Posterior vena cava (tissue), 2 donors: ENCODE results near the gene SPRTN. TPM values are rescaled to one million over a fixed set of nuclear protein-coding genes. Genes with fewer than 3 reads are reported as not detected.

Experiments used
- DNase-seq: peaks from one replicate; pipeline ENCODE4 v3.0.0-alpha.2; 2020; ENCODE audit warnings: low spot score
- intact Hi-C, 2 donors: fragments of 100-400 bp; cut with DNase I; formaldehyde crosslinking; loops; one replicate each; pipeline versions ENCODE4 v1.14.1 to v1.14.2; 2022 to 2023
- long read RNA-seq, 2 donors: library from polyadenylated mRNA; unstranded; transcript quantifications; one replicate each; pipeline ENCODE4 v2.0.0, GENCODE V29; 2020 to 2021
- total RNA-seq, 2 donors: library from RNA; stranded (reverse); fragmentation: NEBNext Ultra II Directional; extraction: Animal tissue kit (Norgen Biotek cat#: 25700); gene quantifications; one replicate each; pipeline ENCODE4 v1.2.1, GENCODE V29; 2021
- donor health status: DM: yes; HTN: yes; CAD: no.
- donor health status: DM: yes; HTN: yes; CAD: no.

The SPRTN gene
- 1 to 10 TPM; 6.0 to 9.6 TPM for total RNA-seq
- long read RNA-seq, donor 1, transcript SPRTN-202 (5 exons, 3,468 nt), result major isoform, 5 of 7 reads
- long read RNA-seq, donor 1, partial matches to known transcripts, result 0 of 7 reads
- long read RNA-seq, donor 1, other reads (novel, unspliced or antisense), result 1 of 7 reads
- long read RNA-seq, donor 2, partial matches to known transcripts, result 1 of 9 reads
- long read RNA-seq, donor 2, other reads (novel, unspliced or antisense), result 1 of 9 reads

DNA sequence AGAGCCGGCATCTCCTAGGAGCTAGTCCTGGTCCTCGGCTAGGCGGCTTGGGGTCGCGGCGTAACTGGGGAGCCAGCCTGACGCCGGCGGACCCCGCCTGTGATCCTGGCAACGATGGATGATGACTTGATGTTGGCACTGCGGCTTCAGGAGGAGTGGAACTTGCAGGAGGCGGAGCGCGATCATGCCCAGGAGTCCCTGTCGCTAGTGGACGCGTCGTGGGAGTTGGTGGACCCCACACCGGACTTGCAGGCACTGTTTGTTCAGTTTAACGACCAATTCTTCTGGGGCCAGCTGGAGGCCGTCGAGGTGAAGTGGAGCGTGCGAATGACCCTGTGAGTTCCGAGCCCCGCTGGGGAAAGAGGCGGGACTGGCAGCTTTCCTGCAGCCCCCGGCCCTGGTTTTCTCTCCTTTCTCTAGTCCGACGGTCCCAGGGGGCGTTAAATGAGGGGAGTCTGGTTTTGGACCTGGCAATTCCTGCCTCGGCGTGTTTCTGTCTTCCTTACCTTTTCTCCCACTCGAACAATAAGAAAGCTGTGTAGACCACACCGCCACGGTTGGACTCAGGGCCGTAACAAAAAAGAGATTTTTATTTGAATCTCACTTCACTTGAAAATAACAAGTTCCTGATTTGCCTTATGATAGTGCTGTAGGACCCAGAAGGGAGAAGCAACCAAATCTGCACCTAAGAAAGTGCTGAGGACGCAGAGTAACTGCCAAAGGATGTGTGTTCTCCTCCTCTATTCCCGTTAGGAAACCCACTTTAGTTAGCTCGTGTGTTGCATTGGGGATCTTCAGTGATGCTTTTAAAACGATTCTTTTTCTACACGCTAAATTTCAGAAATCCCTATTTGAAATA lies at the start of gene SPRTN:
Gene SPRTN (plus strand): TSS at position 24 of the 859 bp plus-strand sequence. CDS start 91 bp downstream, at position 115.
- intact Hi-C loops, result no loop called here
- DNase-seq, result no peak

- intact Hi-C loops, result no loop called here
Measured at GRCh38 chr1:231295938-231296337, 42.2 kb upstream of the SPRTN start.

DNA sequence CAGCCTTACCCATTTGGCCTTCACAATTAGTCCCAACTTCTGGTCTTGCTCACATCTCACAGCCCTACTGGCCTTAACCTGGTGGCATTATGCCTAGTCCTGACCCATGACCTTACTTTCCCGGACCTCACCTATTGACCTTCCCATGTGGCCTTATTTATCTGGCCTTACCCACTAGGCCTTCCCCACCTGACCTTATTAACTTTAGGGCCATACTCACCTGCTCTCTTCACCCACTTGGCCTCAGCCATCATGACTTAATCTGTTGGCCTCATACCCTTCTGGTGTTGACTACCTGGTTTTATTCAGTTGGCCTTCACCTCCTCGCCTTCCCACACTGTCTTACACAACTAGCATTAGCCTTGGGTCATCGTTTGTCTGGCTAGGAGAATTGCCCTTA lies 36.1 kb upstream of the SPRTN start:
- intact Hi-C loops, result no loop called here
- DNase-seq, result no peak

More at GRCh38 chr1:231295938-231296337, 42.2 kb upstream of the SPRTN start:
- no peak for DNase-seq

DNA sequence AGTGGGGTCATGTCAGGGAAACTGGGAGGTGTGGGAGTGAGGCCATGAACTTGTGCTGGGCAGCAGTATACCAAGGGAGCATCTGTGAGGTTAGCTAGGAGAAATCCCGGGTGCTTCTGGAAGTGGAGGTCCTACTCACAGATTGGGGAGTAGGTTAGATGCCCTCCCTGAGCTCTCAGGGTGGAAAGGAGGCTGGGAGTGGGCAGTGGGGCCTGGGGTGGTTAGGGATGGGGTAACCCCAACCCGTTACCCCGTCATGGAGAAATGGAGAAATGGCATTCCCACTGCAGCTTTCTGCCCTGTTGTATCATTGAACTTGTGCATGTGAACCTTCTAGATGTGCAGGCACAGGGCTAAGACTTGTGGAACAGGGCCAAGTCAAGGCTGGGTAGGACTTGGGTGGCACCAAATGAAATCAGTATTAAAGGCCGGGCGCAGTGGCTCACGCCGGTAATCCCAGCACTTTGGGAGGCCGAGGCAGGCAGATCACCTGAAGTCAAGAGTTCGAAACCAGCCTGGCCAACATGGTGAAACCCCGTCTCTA lies 27.6 kb upstream of the SPRTN start:
- DNase-seq, result no peak
- intact Hi-C loops, result no loop called here

- intact Hi-C loops, result no loop called here
- no peak for DNase-seq
Measured at GRCh38 chr1:231311720-231312431, 26.2 kb upstream of the SPRTN start.

- DNase-seq, result no peak
- intact Hi-C loops, result no loop called here
Measured at GRCh38 chr1:231312432-231312788, 25.7 kb upstream of the SPRTN start.

GRCh38 chr1:231313661-231314060 lies 24.4 kb upstream of the SPRTN start:
- intact Hi-C loops, result no loop called here
- no peak for DNase-seq

GRCh38 chr1:231315887-231316286 lies 22.2 kb upstream of the SPRTN start:
- intact Hi-C loops, result no loop called here
- no peak for DNase-seq

DNA sequence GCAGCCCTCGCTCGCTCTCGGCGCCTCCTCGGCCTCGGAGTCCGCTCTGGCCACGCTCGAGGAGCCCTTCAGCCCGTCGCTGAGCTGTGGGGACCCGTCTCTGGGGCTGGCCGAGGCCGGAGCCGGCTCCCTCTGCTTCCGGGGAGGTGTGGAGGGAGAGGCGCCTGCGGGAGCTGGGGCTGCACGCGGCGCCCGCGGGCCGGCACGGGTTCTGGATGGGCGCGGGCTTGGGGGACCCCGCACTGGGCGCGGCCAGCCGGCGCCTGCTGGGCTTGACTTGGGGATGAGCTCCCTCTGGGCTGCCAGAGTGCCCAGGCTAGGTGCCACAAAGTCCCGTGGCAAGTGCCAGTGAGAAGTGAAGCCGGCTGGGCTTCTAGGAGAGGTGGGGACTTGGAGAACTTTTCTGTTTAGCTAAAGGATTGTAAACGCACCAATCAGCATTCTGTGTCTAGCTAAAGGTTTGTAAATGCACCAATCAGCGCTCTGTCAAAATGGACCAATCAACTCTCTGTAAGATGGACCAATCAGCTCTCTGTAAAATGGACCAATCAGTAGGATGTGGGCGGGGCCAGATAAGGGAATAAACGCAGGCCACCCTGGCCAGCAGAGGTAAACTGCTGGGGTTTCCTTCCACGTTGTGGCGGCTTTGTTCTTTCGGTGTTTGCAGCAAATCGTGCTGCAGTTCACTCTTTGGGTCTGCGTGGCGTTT lies 20.6 kb upstream of the SPRTN start:
- no peak for DNase-seq
- intact Hi-C loops, result no loop called here

GRCh38 chr1:231318015-231318355 lies 20.1 kb upstream of the SPRTN start:
- intact Hi-C loops, result no loop called here
- no peak for DNase-seq

DNA sequence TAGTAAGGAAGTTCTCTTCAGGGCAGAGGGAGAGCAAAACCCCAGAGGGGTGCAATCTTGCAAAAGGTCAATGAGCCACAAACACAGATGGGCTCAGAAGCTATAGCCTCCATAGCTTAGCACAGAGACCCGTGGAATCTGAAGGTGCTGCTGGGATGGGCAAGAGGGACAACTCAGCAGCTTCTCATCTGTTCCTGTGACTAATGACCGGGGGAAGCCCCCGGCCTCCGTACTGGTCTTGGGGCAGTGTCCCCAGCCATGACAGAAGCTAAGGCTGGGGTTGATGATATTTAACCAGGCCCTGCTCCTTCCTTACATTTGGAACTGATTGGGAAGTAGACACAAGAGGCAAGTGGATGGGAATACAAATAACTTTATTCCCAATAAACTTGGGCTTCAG lies 19.5 kb upstream of the SPRTN start:
- intact Hi-C loops, result no loop called here
- DNase-seq, result no peak

DNA sequence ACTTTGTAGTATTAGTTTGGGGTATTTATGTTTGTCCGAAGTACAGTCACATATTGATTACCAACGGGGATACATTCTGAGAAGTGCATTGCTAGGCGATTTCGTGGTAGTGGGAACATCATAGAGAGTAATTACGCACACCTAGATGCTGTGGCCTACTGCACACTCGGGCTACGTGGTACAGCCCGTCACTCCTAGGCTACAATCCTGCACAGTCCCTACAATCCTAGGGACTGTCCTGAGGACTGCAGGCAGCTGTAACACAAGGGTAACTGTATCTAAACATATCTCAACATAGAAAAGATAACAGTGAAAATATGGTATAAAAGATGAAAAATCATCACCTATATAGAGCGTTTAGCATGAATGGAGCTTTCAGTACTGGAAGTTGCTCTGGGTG lies 19.0 kb upstream of the SPRTN start:
- intact Hi-C loops, result no loop called here
- DNase-seq, result no peak

DNA sequence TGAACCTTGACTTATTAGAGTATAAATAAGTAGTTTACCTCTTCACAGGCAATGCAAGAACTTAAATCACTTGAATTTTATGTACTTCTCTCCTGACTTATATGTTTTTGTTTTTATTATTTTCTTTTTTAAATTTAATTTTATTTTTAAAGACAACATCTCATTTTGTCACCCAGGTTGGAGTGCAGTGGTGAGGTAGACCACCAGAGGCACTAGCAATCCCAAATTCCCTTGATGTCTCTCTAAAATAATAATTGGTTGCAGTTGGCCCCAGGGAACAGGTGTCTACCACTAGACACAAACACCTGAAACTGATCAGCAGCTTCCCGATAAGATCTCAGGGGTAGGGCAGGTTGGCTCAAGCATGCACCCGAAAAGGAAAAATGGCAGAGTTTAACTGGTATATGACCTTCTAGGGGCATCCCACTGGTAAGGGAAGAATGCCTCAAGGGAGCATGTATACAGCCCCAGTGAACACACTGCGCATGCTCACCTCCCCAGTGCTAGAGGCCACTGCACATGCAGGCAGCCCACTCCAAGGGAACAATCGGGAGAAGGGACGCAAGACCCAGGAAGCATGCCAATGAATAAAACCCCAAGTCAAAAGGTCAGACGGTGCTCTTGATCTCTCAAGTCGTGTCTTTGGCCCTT lies 15.1 kb upstream of the SPRTN start:
- intact Hi-C loops, result no loop called here
- DNase-seq, result no peak

DNA sequence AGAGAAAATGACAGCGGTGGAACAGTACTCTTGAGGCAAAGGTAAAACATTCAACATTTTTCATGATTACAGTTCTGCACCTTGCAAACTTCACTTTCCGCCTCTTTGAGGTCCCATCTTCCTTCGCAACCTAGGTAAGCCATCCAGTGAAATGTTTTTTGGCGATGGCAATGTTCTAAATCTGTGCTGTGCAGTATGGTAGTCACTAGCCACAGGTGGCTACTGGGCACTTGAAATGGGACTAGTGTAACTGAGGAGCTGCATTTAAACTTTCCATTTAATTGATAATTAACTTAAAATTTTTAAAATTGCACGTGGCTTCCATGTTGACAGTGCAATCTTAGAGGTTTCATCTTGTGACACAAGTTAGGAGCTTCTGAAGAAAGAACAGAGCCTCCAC lies 13.4 kb upstream of the SPRTN start:
- DNase-seq, result no peak
- intact Hi-C loops, result no loop called here

DNA sequence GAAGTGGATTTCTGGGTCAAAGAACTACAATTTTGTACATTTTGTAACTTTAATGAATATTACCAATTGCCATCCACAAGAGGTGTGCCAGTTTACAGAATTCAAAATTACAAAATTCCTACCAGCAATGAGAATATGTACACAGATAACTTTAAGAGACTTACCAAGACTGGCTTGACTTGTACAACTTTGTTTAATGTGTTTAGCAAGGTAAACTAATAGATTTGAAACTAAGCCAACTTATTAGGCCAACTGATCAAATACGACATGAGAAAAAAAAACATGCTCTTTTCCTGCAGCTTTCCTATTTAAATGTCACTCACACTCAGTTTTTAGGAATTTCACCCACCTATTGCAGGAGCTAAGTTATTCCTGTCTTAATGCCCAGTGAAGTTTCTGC lies 11.8 kb upstream of the SPRTN start:
- intact Hi-C loops, result no loop called here
- no peak for DNase-seq

DNA sequence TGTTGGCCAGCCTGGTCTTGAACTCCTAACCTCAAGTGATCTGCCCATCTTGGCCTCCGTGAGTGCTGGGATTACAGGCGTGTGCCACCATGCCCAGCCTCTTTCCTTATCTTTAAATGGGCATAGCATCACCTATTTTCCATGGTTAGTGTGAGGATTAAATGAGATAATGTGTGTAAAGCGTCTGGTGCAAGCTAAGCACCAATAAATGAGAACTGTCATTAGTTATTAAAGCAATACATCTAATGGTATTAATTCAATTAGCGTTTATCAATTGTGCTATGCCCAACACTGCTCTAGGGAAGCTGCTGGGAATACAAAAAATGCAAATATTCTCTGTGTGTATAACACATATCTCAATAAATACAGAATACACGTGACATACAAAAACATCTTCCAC lies 10.5 kb upstream of the SPRTN start:
- intact Hi-C loops, result no loop called here
- DNase-seq, result no peak

GRCh38 chr1:231329483-231329882 lies 8.6 kb upstream of the SPRTN start:
- intact Hi-C loops, result no loop called here
- no peak for DNase-seq

- DNase-seq, result no peak
- intact Hi-C loops, result no loop called here
Measured at GRCh38 chr1:231332761-231333160, 5.3 kb upstream of the SPRTN start.

GRCh38 chr1:231334079-231334666 lies 3.9 kb upstream of the SPRTN start:
- intact Hi-C loops, result no loop called here
- no peak for DNase-seq
